ENCODE measurements around the gene ACKR4. TPM values are rescaled to one million over a fixed set of nuclear protein-coding genes. Genes with fewer than 3 reads are reported as not detected.
A peak's percentile ranks its signal among the peaks of the same experiment; 100 is the strongest.

ACKR4 gene
- total RNA-seq, 4 donors from 2014 or later: 5.5 to 12.6 (median 7.2) TPM; not detected in 1

DNA sequence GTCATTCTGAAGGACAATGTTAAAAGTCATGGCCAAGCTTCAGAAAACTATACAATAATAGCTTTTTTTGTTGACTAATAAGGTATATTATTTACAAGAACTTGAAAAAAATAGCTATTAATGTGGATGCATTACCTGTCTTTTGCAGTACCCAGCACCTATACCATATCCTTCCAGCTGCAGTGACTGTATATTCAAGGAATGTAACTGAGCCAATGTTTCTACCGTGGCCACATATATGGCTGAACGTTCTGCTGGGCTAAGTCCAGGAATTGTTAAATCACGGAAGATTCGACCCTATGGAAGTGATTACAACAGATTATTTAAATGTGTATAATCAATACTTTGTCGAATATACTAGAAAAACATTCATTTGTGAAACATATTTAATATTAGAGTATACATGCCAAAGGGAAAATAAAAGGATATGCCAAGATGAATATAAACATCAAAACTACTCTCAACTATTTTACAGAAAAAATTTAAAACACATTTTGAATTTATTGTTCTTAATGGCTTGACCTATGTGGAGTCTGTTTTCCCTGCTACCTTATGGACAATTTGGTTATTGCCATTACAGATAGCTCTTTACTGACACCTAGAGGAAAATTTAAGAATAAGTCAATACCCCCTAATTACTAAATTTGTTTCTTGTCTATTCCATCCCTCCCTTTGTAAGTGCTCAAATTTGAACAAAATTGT, 44.9 kb downstream of the ACKR4 start:
- no peaks in the 10 kb centered on the region for H3K9me3 ChIP-seq
- DNase-seq: no peak
- no peaks in the 10 kb centered on the region for H3K4me1 ChIP-seq
- TF ChIP-seq, protein P1, sequence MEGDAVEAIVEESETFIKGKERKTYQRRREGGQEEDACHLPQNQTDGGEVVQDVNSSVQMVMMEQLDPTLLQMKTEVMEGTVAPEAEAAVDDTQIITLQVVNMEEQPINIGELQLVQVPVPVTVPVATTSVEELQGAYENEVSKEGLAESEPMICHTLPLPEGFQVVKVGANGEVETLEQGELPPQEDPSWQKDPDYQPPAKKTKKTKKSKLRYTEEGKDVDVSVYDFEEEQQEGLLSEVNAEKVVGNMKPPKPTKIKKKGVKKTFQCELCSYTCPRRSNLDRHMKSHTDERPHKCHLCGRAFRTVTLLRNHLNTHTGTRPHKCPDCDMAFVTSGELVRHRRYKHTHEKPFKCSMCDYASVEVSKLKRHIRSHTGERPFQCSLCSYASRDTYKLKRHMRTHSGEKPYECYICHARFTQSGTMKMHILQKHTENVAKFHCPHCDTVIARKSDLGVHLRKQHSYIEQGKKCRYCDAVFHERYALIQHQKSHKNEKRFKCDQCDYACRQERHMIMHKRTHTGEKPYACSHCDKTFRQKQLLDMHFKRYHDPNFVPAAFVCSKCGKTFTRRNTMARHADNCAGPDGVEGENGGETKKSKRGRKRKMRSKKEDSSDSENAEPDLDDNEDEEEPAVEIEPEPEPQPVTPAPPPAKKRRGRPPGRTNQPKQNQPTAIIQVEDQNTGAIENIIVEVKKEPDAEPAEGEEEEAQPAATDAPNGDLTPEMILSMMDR (IDR thresholded peaks at IDR 0.05): peak; percentile 33 to 83 (median 72)
- TF ChIP-seq POLR2A (IDR thresholded peaks at IDR 0.05): no peak
- no peak overlapping the region for H3K4me3 ChIP-seq
- H3K36me3 ChIP-seq: peaks cover 0 to 29% (median 0%) of the 10 kb centered on the region in 3 donors
- no peak overlapping the region for H3K27ac ChIP-seq
- no peaks in the 10 kb centered on the region for H3K27me3 ChIP-seq

DNA sequence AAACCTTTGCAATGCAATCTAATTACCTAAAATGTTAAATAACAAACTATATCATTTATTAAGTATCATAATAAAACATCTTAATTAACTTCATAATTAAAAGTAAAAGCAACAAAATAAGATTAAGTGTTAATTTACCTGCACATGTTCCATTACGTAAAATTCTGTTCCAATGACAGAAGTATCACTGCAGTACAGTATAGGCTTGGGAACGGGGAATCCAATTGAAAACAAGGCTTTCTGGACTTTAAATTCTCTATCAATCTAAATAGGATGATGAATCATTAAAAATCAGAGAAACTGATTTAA, 45.4 kb downstream of the ACKR4 start:
- no peak for DNase-seq
- Histone ChIP-seq H3K4me1 (no peaks in the 10 kb centered on the region), H3K36me3 (peaks cover 0 to 26% (median 0%) of the 10 kb centered on the region in 3 donors), H3K9me3 (no peaks in the 10 kb centered on the region), H3K27ac (no peak overlapping the region), H3K4me3 (no peak overlapping the region), H3K27me3 (no peaks in the 10 kb centered on the region)
- TF ChIP-seq, protein P1 (IDR thresholded peaks at IDR 0.05): peak in 1 of 6 experiments; percentile 6
- no peak for TF ChIP-seq POLR2A (IDR thresholded peaks at IDR 0.05)

DNA sequence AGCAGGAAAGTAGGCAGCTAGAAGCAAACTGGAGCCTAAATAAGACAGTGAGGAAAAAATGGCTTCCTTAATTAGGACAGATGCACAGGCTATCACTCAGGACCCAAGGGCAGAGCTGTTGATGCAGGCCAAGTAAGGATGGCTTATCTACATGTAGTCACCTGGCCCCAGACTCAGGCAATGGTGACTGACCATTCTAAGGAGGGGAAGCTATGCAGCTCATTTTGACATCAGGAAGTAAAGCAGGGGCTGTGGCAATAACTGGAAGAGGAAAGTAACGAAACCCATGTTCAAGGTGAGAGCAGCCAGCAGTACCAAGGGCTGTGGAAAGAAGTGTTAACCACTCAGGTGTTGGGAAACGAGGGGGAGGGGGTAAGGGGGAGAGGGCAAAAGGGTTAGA, 46.3 kb downstream of the ACKR4 start:
- Histone ChIP-seq H3K9me3 (no peaks in the 10 kb centered on the region), H3K36me3 (peaks cover 0 to 20% (median 0%) of the 10 kb centered on the region in 3 donors), H3K27ac (no peak overlapping the region), H3K4me3 (no peak overlapping the region), H3K27me3 (no peaks in the 10 kb centered on the region), H3K4me1 (no peaks in the 10 kb centered on the region)
- no peak for TF ChIP-seq POLR2A (IDR thresholded peaks at IDR 0.05)
- TF ChIP-seq, protein P1 (IDR thresholded peaks at IDR 0.05): no peak
- DNase-seq: no peak

DNA sequence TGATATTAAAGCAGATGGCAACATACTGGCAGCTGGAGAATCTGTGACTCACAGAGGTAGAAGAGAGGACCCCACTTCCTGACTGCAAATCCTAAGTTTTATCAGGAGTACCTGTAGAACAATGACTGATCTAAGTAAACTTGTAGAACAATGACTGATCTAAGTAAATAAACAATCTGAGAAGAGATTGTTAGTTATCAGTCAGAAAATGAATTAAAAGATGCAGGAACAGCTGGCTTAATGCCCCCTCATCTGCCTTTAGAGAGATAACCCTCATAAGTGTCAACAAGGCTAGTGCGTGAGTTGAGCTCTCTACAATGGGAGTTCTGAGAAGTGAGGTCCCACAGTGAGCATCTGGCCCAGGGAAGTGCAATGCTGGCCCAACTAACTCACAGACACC, 48.0 kb downstream of the ACKR4 start:
- no peak for DNase-seq
- Histone ChIP-seq H3K36me3 (peaks cover 0 to 11% (median 0%) of the 10 kb centered on the region in 3 donors), H3K9me3 (no peaks in the 10 kb centered on the region), H3K27ac (no peak overlapping the region), H3K27me3 (no peaks in the 10 kb centered on the region), H3K4me3 (no peak overlapping the region), H3K4me1 (no peaks in the 10 kb centered on the region)
- TF ChIP-seq, protein P1 (IDR thresholded peaks at IDR 0.05): no peak
- no peak for TF ChIP-seq POLR2A (IDR thresholded peaks at IDR 0.05)

DNA sequence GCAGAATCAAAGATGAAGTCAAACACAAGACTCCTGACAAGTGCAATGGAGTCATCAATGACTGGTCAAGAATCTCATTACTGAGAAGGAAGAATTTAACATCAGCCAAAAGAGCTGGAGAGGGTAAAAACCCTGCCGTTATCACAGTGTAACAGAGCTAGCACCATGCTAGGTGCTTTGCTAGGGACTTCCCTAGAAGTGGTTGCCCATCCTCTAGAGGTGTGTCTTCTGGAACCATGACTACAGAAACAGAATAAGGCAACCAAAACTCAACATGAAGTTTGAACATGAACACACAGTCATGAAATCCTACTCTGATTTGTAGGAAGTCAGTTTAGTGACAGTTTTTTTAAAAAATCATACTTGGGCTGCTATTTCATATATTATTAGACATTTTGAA, 53.1 kb downstream of the ACKR4 start:
- DNase-seq: no peak
- TF ChIP-seq, protein P1 (IDR thresholded peaks at IDR 0.05): no peak
- TF ChIP-seq POLR2A (IDR thresholded peaks at IDR 0.05): no peak
- Histone ChIP-seq H3K9me3 (no peaks in the 10 kb centered on the region), H3K36me3 (no peaks in the 10 kb centered on the region), H3K27ac (no peak overlapping the region), H3K4me1 (peaks cover 0 to 12% (median 2%) of the 10 kb centered on the region in 4 donors), H3K27me3 (no peaks in the 10 kb centered on the region), H3K4me3 (no peak overlapping the region)

Other genes with a start within 250 kb of the ACKR4 start
- gene DNAJC13, start 179.8 kb upstream of the ACKR4 start, total RNA-seq: 100 to 1,000 TPM in 1 of 4 donors, 10 to 100 TPM in 3; 42.0 to 102 (median 52.1) TPM
- gene ACAD11, start 62.5 kb downstream of the ACKR4 start, total RNA-seq: 100 to 1,000 TPM in 3 of 4 donors, 10 to 100 TPM in 1; 87.2 to 138 (median 114) TPM
- 10 to 100 TPM; 44.8 to 53.1 (median 47.8) TPM for gene UBA5, start 63.1 kb downstream of the ACKR4 start, total RNA-seq
- gene NPHP3, start 125.1 kb downstream of the ACKR4 start, total RNA-seq: 10 to 100 TPM; 20.5 to 67.6 (median 45.4) TPM